GM12878 (cell line): Measurements from ENCODE around the gene IAPP. TPM values are rescaled to one million over a fixed set of nuclear protein-coding genes. Genes with fewer than 3 reads are reported as not detected.

Experiments
- ATAC-seq: fragments of 200-7000 bp; cut with Tn5 transposase; 3 replicates; pipeline ENCODE4 v1.9.1; 2020; ENCODE audit warnings: mild to moderate bottlenecking, moderate library complexity
- BruUV-seq: library from RNA; stranded (reverse); fragments of 400-500 nt; replicated peaks from 2 replicates; lab custom pipeline; 2021; lab: Mats Ljungman, UMichigan
- CTCF ChIA-PET: fragments of 300-600 bp; sonication (Branson Sonifier 250); formaldehyde crosslinking; extraction: SDS; loops from one replicate; lab custom pipeline; 2021; ENCODE audit warnings: inconsistent platforms; lab: Yijun Ruan, JAX
- POLR2A ChIA-PET: fragments of 350-600 bp; formaldehyde crosslinking; extraction: SDS; loops from one replicate; lab custom pipeline; 2021; ENCODE audit warnings: inconsistent platforms; lab: Charles Lee
- RAD21 ChIA-PET: fragments of 300-600 bp; sonication (Branson Sonifier 250); formaldehyde crosslinking; loops from one replicate; lab custom pipeline; 2023; ENCODE audit warnings: antibody characterized with exemption; ENCODE audit not compliant: unreplicated experiment; lab: Charles Lee
- SMC1A ChIA-PET: fragments of 300-600 bp; sonication (Branson Sonifier 250); formaldehyde crosslinking; loops from one replicate; lab custom pipeline; 2023; ENCODE audit not compliant: unreplicated experiment, uncharacterized antibody; lab: Charles Lee
- DNase-seq: peaks from one replicate; pipeline ENCODE4 v3.0.0-alpha.2; 2011; ENCODE audit warnings: low read depth, low spot score
- FAIRE-seq: peaks from 3 replicates; lab custom pipeline; 2011; peaks lifted over from hg19 to GRCh38; lab: Jason Lieb, UNC
- H2AFZ ChIP-seq: 2 replicates; pipeline ENCODE4 v1.6.0; 2011; ENCODE audit warnings: low read depth, low read length, control low read depth; ENCODE audit not compliant: control insufficient read depth
- H3K27ac ChIP-seq: 2 replicates; pipeline ENCODE4 v1.5.1; 2011; ENCODE audit warnings: control low read depth; ENCODE audit not compliant: control insufficient read depth, insufficient read depth
- H3K27me3 ChIP-seq, 2 experiments: replicated peaks in 1 of 2; 2 replicates each; pipeline versions ENCODE4 v1.6.0 to v1.6.1; 2011; ENCODE audit warnings: low read length in 1 of 2; ENCODE audit not compliant: control insufficient read depth in 2 of 2, insufficient read depth in 2 of 2
- H3K36me3 ChIP-seq, 2 experiments: 2 replicates each; pipeline ENCODE4 v1.5.1; 2011; ENCODE audit warnings: low read length in 1 of 2; ENCODE audit not compliant: control insufficient read depth in 2 of 2, insufficient read depth in 2 of 2
- H3K4me1 ChIP-seq: 2 replicates; pipeline ENCODE4 v1.6.1; 2011; ENCODE audit warnings: mild to moderate bottlenecking, low read length, moderate library complexity, mixed read lengths; ENCODE audit not compliant: control insufficient read depth, insufficient read depth
- H3K4me2 ChIP-seq: 2 replicates; pipeline ENCODE4 v1.6.0; 2011; ENCODE audit warnings: control low read depth; ENCODE audit not compliant: control insufficient read depth, insufficient read depth
- H3K4me3 ChIP-seq: fragments of 200-600 bp; sonication (generic); 2 replicates; pipeline ENCODE4 v1.5.1; 2016
- H3K79me2 ChIP-seq: 2 replicates; pipeline ENCODE4 v1.6.0; 2011; ENCODE audit warnings: low read length; ENCODE audit not compliant: control insufficient read depth, insufficient read depth
- H3K9ac ChIP-seq: 2 replicates; pipeline ENCODE4 v1.8.0; 2011; ENCODE audit warnings: low read length, control low read depth, mixed read lengths; ENCODE audit not compliant: control insufficient read depth, insufficient read depth
- H3K9me3 ChIP-seq: replicated peaks from 3 replicates; pipeline ENCODE4 v1.5.1; 2011; ENCODE audit warnings: mild to moderate bottlenecking, low read length; ENCODE audit not compliant: control insufficient read depth, insufficient read depth
- H4K20me1 ChIP-seq: 2 replicates; pipeline ENCODE4 v1.6.0; 2011; ENCODE audit not compliant: control insufficient read depth, insufficient read depth
- ATF3 ChIP-seq: IDR thresholded peaks from 2 replicates; pipeline ENCODE4 v1.6.1; 2011; ENCODE audit warnings: low read depth, mild to moderate bottlenecking, low read length, moderate library complexity, borderline replicate concordance; ENCODE audit errors: extremely low read depth
- BCLAF1 ChIP-seq: fragments of 450-650 bp; IDR thresholded peaks from 2 replicates; pipeline ENCODE4 v1.6.1; 2017; ENCODE audit warnings: antibody characterized with exemption, mild to moderate bottlenecking, moderate library complexity
- CBFB ChIP-seq: IDR thresholded peaks from 2 replicates; pipeline ENCODE4 v1.6.1; 2016; ENCODE audit warnings: antibody characterized with exemption, low read depth
- CBX3 ChIP-seq: fragments of 200-600 bp; sonication (generic); IDR thresholded peaks from 2 replicates; pipeline ENCODE4 v1.6.1; 2016; ENCODE audit warnings: low read depth, borderline replicate concordance
- DPF2 ChIP-seq: fragments of 450-650 bp; IDR thresholded peaks from 2 replicates; pipeline ENCODE4 v1.6.1; 2017; ENCODE audit warnings: mild to moderate bottlenecking
- E2F8 ChIP-seq: fragments of 450-650 bp; IDR thresholded peaks from 2 replicates; pipeline ENCODE4 v1.6.1; 2018; ENCODE audit warnings: mild to moderate bottlenecking, low read depth, moderate library complexity; ENCODE audit not compliant: partially characterized antibody
- IKZF1 ChIP-seq: fragments of 450-650 bp; conservative IDR thresholded peaks from 2 replicates; pipeline ENCODE4 v1.6.1; 2017; ENCODE audit warnings: antibody characterized with exemption, mild to moderate bottlenecking
- IKZF2 ChIP-seq, 2 experiments: fragments of 450-650 bp; IDR thresholded peaks; 2 replicates each; pipeline ENCODE4 v1.6.1; 2017; ENCODE audit warnings: mild to moderate bottlenecking in 2 of 2, moderate library complexity in 2 of 2
- IRF5 ChIP-seq: fragments of 450-650 bp; IDR thresholded peaks from 2 replicates; pipeline ENCODE4 v1.6.1; 2017; ENCODE audit warnings: borderline replicate concordance
- JUNB ChIP-seq: IDR thresholded peaks from 2 replicates; pipeline ENCODE4 v1.6.1; 2016; ENCODE audit warnings: antibody characterized with exemption, mild to moderate bottlenecking
- POLR2A ChIP-seq: IDR thresholded peaks from 2 replicates; pipeline ENCODE4 v1.6.1; 2011; ENCODE audit warnings: low read depth, mild to moderate bottlenecking, low read length
- WGBS: methylation state at CpG from one replicate; pipeline ENCODE4 v1.1.6; 2016; ENCODE audit warnings: low lambda C conversion rate; ENCODE audit not compliant: insufficient replicate concordance, insufficient coverage; ENCODE audit errors: missing lambda C conversion rate; 5-methylcytosine and 5-hydroxymethylcytosine counted together
- in situ Hi-C: fragments of 300-500 bp; cut with MboI; formaldehyde crosslinking; loops from 9 replicates; pipeline ENCODE4 v1.14.3; 2018; ENCODE audit warnings: mixed read lengths
- intact Hi-C: fragments of 100-400 bp; cut with micrococcal nuclease; formaldehyde crosslinking; loops from one replicate; pipeline ENCODE4 v1.14.2; 2022; ENCODE audit not compliant: unreplicated experiment
- polyA plus RNA-seq, 11 experiments: library from polyadenylated mRNA; depleted of rRNA in 4 of 11; unstranded in 6 of 11; stranded (reverse) in 5 of 11; fragments of >200 nt; fragmentation: Nextera tagmentation in 4 of 11; fragmentation: Illumina TruSeq in 1 of 11; extraction: Ambion mirVana in 4 of 11; extraction: Trizol in 1 of 11; gene quantifications; 1 replicate in 1 of 11; 2 replicates in 10 of 11; pipeline versions ENCODE4 v1.2.1 to v1.2.3, GENCODE V29; 2011 to 2016; ENCODE audit warnings: inconsistent platforms in 2 of 11, missing spikeins in 2 of 11, low read depth in 1 of 11
- total RNA-seq, 4 experiments: library from RNA; depleted of rRNA in 3 of 4; stranded (reverse); fragments of >200 nt in 3 of 4; fragmentation: Illumina TruSeq in 1 of 4; extraction: Trizol in 1 of 4; gene quantifications; 2 replicates each; pipeline versions ENCODE4 v1.2.1 to v1.2.3, GENCODE V29; 2013 to 2021

IAPP gene
- total and polyA plus RNA-seq, 10 of the 15 experiments (the other 5 are each of a cell fraction or from before 2014, with no cell fraction given) = not detected

GRCh38 chr12:21334771-21335325 lies 37.9 kb upstream of the IAPP start, which contains the start of gene SLCO1A2:
SLCO1A2 (minus strand) TSS chr12:21334917; CDS start chr12:21334647, 270 bp downstream.
- intact Hi-C loops (no loop called here), in situ Hi-C loops (no loop called here)
- ATAC-seq (no peak), DNase-seq (no peak), FAIRE-seq (no peak)
- Histone ChIP-seq H3K9me3 (no peaks in the 10 kb centered on the region), H4K20me1 (no peaks in the 10 kb centered on the region), H3K9ac (no peak within 1 kb of the TSS), H3K4me2 (no peak within 1 kb of the TSS), H3K27me3 (no peaks in the 10 kb centered on the region), H3K36me3 (no peaks in the 10 kb centered on the region), H3K4me3 (no peak within 1 kb of the TSS), H2AFZ (no peak within 1 kb of the TSS), H3K4me1 (no peaks in the 10 kb centered on the region), H3K79me2 (no peaks in the 10 kb centered on the region), H3K27ac (no peak within 1 kb of the TSS)
- POLR2A ChIA-PET = no interaction called here
- no TSS peak for BruUV-seq
- 0% methylated on average over 3 of the region's 3 CpGs for WGBS
- CTCF ChIA-PET = no interaction called here
- RAD21 ChIA-PET = no interaction called here
- SMC1A ChIA-PET = interaction anchor here (1.1 kb wide), 1 partner anchor 17 kb away, joined by 3 read pairs; no protein-coding TSS in a partner anchor
- no peak for TF ChIP-seq POLR2A
- TF ChIP-seq BCLAF1 = no peak
- no peak for TF ChIP-seq ATF3
- TF ChIP-seq IKZF1 = no peak
- no peak for TF ChIP-seq CBX3
- TF ChIP-seq DPF2 = no peak
- no peak for TF ChIP-seq IRF5
- TF ChIP-seq CBFB = no peak
- no peak for TF ChIP-seq IKZF2 (IDR thresholded peaks at IDR 0.05)
- TF ChIP-seq E2F8 = no peak
- no peak for TF ChIP-seq JUNB
